Activated T-helper 1 cell treated with anti-CD3 and anti-CD28 coated beads, Interleukin-12 subunit alpha, Interleukin-12 subunit beta, Interleukin-2, Interleukin-4 antibody, amounts not matched to agents 30 ng/mL and 10 ng/mL and 1 ng/mL, durations not matched to agents 14 hours and 24 hours and 36 hours (primary cell): ENCODE results near the gene RAPGEF4. TPM values are rescaled to one million over a fixed set of nuclear protein-coding genes. Genes with fewer than 3 reads are reported as not detected.
A peak's percentile ranks its signal among the peaks of the same experiment; 100 is the strongest.

Experiments
- DNase-seq: peaks from one replicate; pipeline ENCODE4 v3.0.0; 2021; ENCODE audit warnings: low spot score
- H3K27ac Mint-ChIP-seq: one replicate; pipeline ENCODE4 v1.8.0; 2021; ENCODE audit warnings: mild to moderate bottlenecking, mixed read lengths
- H3K27me3 Mint-ChIP-seq: one replicate; pipeline ENCODE4 v1.8.0; 2022; ENCODE audit warnings: mild to moderate bottlenecking, moderate library complexity, mixed read lengths; ENCODE audit not compliant: insufficient read depth
- H3K36me3 Mint-ChIP-seq: one replicate; pipeline ENCODE4 v1.8.0; 2021; ENCODE audit warnings: low read depth, mixed read lengths
- H3K4me1 Mint-ChIP-seq: one replicate; pipeline ENCODE4 v1.8.0; 2021; ENCODE audit warnings: low read depth, mixed read lengths
- H3K4me3 Mint-ChIP-seq: one replicate; pipeline ENCODE4 v1.8.0; 2021; ENCODE audit warnings: mild to moderate bottlenecking, moderate library complexity, mixed read lengths
- H3K9me3 Mint-ChIP-seq: one replicate; pipeline ENCODE4 v1.8.0; 2021; ENCODE audit warnings: mixed read lengths
- intact Hi-C: fragments of 100-400 bp; cut with micrococcal nuclease; formaldehyde crosslinking; loops from one replicate; pipeline ENCODE4 v1.15.1; 2024
- total RNA-seq: library from RNA; stranded (reverse); gene quantifications from 2 replicates; pipeline ENCODE4 v1.2.3, GENCODE V29; 2022

RAPGEF4 gene
- total RNA-seq, 1 donor from 2014 or later, result 0.31 TPM

DNA sequence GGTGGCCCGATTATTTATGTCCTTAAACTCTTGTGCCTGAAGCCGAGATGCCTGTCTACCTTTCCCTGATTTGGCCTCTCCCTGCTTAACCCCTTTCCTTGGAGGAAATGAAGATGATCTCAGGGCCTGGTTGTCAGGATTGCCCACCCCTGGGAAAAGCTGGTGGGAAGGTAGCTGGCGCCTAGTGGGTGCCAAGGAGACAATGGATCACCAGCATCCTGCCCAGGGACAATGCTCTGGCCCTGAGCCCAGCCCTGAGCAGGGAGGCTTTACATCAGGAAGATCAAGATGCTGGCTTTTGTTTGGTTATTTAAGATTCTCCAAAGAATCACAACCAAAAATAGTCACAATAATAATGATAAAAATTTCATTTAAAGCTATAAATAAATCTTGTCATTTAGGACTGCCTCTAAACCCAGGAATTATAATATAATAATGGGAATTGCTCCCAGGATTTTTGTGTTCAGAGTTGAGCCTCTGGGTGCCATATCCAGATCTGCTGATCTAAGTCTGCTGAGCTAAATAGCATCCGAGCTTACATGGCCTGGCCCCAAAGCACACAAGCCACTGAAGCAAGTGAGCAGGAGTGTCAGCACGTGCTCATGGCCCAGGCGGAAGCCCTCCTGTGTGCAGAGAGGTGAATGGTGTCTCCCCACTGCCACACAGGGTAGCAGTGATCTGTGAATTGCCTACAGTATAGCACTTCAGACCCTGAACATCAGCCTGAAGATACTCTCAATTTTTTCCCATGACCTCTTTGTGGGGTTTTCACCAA is 282.2 kb downstream of the RAPGEF4 start:
- H3K4me3 Mint-ChIP-seq, result no peak overlapping the region
- H3K27ac Mint-ChIP-seq, result no peak overlapping the region
- no peaks in the 10 kb centered on the region for H3K36me3 Mint-ChIP-seq
- no peak for DNase-seq
- intact Hi-C loops, result no loop called here
- no peaks in the 10 kb centered on the region for H3K27me3 Mint-ChIP-seq
- no peaks in the 10 kb centered on the region for H3K9me3 Mint-ChIP-seq
- H3K4me1 Mint-ChIP-seq, result no peaks in the 10 kb centered on the region

DNA sequence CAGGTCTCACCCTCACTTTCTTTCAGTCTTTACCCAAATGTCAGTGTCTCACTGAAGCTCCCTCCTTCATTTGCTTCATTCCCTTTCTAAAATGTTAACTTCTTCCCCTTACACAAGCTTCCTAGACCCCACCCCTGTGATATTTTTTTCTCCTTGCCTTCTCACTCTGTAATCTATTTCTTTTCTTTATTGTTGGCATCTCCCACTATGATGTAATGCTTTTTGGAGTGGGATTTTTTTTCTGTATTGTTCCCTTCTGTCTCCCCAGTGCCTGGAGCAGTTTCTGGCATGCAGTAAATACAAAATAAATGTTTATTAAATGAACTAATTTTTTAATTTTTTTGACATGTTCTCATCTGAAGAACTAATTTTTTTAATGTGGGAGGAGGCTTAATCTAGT is 284.1 kb downstream of the RAPGEF4 start:
- intact Hi-C loops, result no loop called here
- H3K27ac Mint-ChIP-seq, result no peak overlapping the region
- H3K4me1 Mint-ChIP-seq, result no peaks in the 10 kb centered on the region
- no peaks in the 10 kb centered on the region for H3K27me3 Mint-ChIP-seq
- no peak overlapping the region for H3K4me3 Mint-ChIP-seq
- DNase-seq, result no peak
- no peaks in the 10 kb centered on the region for H3K36me3 Mint-ChIP-seq
- no peaks in the 10 kb centered on the region for H3K9me3 Mint-ChIP-seq

DNA sequence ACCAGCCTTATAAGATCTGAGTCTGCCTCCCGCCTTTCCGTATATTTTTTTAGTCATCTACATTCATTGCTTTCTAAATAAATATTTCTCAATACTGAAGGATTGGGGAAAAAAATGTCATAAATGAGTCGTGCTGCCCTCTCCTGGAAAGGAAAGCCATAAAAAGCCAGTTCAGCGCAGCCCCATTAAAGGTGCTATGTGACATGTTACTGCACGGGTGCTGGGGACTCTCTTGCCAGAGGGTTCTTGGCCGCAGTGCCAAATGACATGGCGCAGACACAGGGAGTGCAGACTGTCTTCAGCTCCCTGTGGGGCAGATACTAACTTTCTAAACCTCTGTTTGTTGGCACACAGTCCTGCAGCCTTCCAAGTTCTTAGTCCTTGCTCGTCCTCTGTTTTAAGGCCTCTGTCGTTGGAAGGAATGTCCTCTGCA is 286.3 kb downstream of the RAPGEF4 start:
- Mint-ChIP-seq H3K4me1 (no peaks in the 10 kb centered on the region), H3K36me3 (no peaks in the 10 kb centered on the region), H3K9me3 (no peaks in the 10 kb centered on the region), H3K27me3 (no peaks in the 10 kb centered on the region), H3K27ac (no peak overlapping the region), H3K4me3 (no peak overlapping the region)
- intact Hi-C loops, result no loop called here
- DNase-seq, result no peak

- no peak overlapping the region for H3K27ac Mint-ChIP-seq
- H3K4me1 Mint-ChIP-seq, result no peaks in the 10 kb centered on the region
- H3K27me3 Mint-ChIP-seq, result no peaks in the 10 kb centered on the region
- H3K4me3 Mint-ChIP-seq, result no peak overlapping the region
- H3K36me3 Mint-ChIP-seq, result no peaks in the 10 kb centered on the region
- intact Hi-C loops, result no loop called here
- H3K9me3 Mint-ChIP-seq, result no peaks in the 10 kb centered on the region
- DNase-seq, result no peak
These were observed 288.1 kb downstream of the RAPGEF4 start for GRCh38 chr2:173023718-173024117.

GRCh38 chr2:173026479-173026878 is 290.8 kb downstream of the RAPGEF4 start:
- Mint-ChIP-seq H3K9me3 (no peaks in the 10 kb centered on the region), H3K4me3 (no peak overlapping the region), H3K4me1 (no peaks in the 10 kb centered on the region), H3K27ac (no peak overlapping the region), H3K36me3 (no peaks in the 10 kb centered on the region), H3K27me3 (peaks cover 7% of the 10 kb centered on the region)
- DNase-seq, result no peak
- intact Hi-C loops, result loop anchor here (5.0 kb wide), 2 partner anchors 121 to 376 kb away; no protein-coding TSS in a partner anchor

- intact Hi-C loops, result loop anchor here (1.0 to 5.0 kb wide), 7 partner anchors 49 to 1314 kb away; no protein-coding TSS in a partner anchor
- no peak overlapping the region for H3K4me3 Mint-ChIP-seq
- peak; percentile 57 for DNase-seq
- no peak overlapping the region for H3K27ac Mint-ChIP-seq
- peaks cover 11% of the 10 kb centered on the region for H3K27me3 Mint-ChIP-seq
- no peaks in the 10 kb centered on the region for H3K9me3 Mint-ChIP-seq
- H3K36me3 Mint-ChIP-seq, result no peaks in the 10 kb centered on the region
- H3K4me1 Mint-ChIP-seq, result no peaks in the 10 kb centered on the region
These were observed 291.8 kb downstream of the RAPGEF4 start for GRCh38 chr2:173027181-173028128.

DNA sequence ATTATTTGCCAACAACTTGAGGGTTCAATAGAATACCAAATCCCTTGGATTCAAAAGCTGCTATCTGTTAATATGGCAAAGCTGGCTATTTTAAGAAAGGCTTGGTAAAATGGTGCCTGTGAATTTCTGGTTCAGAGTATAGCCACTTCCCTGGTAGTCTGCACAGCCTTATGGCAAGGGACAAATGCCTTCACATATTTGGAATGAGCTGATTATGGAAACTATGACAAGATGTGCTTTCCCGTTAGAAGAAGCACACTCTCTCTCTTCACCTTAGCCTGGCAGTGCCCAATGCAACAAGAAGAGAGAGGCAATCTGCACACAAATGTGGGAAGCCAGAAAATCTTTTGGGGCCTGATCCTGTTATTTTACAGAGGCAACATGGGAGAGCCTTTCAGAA is 292.5 kb downstream of the RAPGEF4 start:
- no peaks in the 10 kb centered on the region for H3K9me3 Mint-ChIP-seq

DNA sequence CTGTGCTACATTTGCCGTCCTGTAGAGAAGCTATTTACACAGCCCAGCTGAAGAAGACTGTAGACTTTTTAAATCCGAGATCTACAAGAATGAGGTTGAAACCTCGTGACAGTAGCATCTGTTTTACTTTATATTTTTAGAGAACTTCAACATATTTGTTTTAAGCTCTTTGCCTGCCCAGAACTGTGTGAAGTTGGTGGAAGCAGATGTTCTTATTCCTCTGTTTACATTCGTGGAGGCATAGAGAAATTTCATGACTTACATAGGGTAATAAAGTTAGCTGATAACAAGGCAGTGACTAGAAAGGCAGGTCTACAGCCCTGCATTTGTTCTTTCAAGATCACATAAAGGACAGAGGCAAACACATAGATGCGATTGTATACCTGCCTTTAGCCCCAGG is 293.0 kb downstream of the RAPGEF4 start:
- Mint-ChIP-seq H3K4me3 (no peak overlapping the region), H3K9me3 (no peaks in the 10 kb centered on the region), H3K36me3 (no peaks in the 10 kb centered on the region), H3K27me3 (peaks cover 15% of the 10 kb centered on the region), H3K4me1 (no peaks in the 10 kb centered on the region), H3K27ac (no peak overlapping the region)
- intact Hi-C loops, result loop anchor here (5.0 kb wide), 2 partner anchors 119 to 374 kb away; no protein-coding TSS in a partner anchor
- no peak for DNase-seq

More for the DNA sequence above, 292.5 kb downstream of the RAPGEF4 start:
- H3K27ac Mint-ChIP-seq, result no peak overlapping the region
- no peaks in the 10 kb centered on the region for H3K4me1 Mint-ChIP-seq
- H3K27me3 Mint-ChIP-seq, result peaks cover 14% of the 10 kb centered on the region
- intact Hi-C loops, result loop anchor here (5.0 kb wide), 2 partner anchors 119 to 374 kb away; no protein-coding TSS in a partner anchor
- H3K4me3 Mint-ChIP-seq, result no peak overlapping the region
- H3K36me3 Mint-ChIP-seq, result no peaks in the 10 kb centered on the region
- no peak for DNase-seq

DNA sequence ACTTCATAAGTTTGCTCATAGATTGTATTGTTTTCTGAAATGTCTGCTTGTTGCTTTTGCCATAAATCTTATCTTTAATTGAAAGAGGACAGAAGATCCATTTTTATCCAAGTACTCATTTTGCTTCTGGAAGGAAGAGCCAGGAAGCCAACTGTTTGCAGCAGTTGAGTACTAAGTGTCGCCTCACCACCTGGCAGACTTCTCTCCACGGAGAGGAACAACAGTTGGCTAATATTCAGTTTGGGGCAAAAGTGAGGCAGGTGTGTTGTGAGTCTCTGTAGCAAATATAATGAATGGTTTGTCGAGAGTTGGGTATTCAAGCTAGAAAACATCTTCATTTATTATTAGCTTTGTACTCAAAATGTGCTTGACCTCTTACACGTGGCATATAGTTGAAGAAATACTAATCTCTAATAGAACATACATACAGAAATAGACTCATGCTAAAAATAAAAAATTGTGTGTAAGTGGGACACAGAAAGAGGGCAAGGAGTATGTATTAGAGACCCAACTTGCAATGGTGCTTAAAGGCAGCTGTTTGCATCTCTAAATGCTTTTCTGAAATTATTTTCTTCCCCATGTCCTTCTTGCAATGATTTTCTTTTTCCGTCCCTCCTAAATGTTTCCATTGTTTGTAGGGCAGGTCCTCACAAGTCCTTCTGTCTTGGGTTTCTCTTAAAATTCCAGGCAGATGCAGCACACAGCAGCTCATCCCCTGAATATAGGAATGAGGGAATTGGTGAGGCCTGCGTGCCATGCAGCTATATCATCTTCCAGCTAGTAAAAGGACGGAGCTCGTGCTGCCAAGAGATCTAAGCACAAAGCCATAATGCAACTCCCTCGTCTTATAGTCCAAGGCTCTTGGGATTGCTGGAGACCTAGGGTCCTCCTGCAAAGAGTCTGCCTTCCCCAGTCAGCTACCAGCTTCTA is 295.2 kb downstream of the RAPGEF4 start:
- H3K9me3 Mint-ChIP-seq, result no peaks in the 10 kb centered on the region
- H3K27ac Mint-ChIP-seq, result no peak overlapping the region
- intact Hi-C loops, result no loop called here
- H3K4me3 Mint-ChIP-seq, result no peak overlapping the region
- peaks cover 15% of the 10 kb centered on the region for H3K27me3 Mint-ChIP-seq
- DNase-seq, result no peak
- no peaks in the 10 kb centered on the region for H3K4me1 Mint-ChIP-seq
- H3K36me3 Mint-ChIP-seq, result no peaks in the 10 kb centered on the region

DNA sequence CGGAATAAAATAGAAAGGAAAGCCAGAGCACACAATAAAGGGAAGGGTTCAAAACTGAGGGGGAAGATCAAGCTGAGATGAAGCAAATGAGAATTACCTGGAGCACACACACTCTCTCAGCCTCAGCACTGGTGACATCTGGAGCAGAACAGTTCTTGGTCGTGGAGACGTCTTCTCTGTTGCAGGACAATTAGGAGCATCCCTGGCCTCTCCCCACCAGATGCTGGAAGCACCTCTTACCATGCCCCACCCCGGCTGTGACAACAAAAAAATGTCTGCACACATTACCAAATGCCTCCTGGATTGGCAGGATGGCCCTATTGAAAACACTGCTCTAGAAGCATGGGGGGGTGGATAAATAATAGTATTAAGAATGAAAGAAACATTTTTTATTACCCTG is 296.4 kb downstream of the RAPGEF4 start:
- Mint-ChIP-seq H3K27me3 (peaks cover 15% of the 10 kb centered on the region), H3K36me3 (no peaks in the 10 kb centered on the region), H3K27ac (no peak overlapping the region), H3K4me1 (no peaks in the 10 kb centered on the region), H3K9me3 (no peaks in the 10 kb centered on the region), H3K4me3 (no peak overlapping the region)
- intact Hi-C loops, result no loop called here
- DNase-seq, result no peak

DNA sequence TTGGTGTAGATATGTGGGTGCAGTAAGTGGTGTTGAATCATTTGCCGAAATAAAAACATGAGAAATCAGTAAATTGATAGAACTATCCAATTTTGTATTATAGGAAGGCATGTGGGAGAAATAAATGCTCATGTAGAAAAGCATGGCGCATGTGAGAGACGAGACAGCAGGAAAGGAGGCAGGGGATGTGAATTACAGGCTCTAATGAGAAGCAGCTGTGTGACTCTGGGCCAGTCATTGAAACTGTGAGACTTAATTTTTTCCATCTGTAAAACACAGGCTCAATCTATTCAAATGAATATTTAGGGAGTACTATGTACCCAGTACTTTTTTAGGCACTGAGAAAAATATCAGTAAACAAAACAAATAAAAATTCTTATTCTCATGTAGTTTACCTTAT is 297.4 kb downstream of the RAPGEF4 start:
- intact Hi-C loops, result no loop called here

DNA sequence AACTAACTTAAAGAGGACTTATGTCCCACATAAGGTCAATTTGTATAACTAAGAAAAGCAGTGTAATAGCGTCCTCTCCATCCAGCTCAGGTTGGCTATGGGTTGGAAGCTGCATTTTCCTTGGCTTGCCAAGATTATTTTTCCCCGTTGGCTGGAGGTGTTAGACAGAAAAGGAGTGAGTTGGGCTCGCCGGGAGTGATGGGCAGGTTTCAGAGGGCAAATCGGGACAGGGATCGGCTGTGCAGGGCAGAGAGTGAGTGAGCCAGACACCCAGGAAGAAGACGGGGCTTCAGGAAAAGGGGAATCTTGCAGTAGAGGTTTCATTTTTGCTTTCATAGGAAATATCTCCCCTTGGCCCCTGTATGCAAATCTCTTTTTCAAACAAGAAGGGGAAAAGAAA is 298.5 kb downstream of the RAPGEF4 start:
- no peaks in the 10 kb centered on the region for H3K9me3 Mint-ChIP-seq
- H3K27ac Mint-ChIP-seq, result peak overlapping the region; percentile 1
- H3K36me3 Mint-ChIP-seq, result no peaks in the 10 kb centered on the region
- H3K4me1 Mint-ChIP-seq, result no peaks in the 10 kb centered on the region
- intact Hi-C loops, result no loop called here
- no peak overlapping the region for H3K4me3 Mint-ChIP-seq
- peaks cover 15% of the 10 kb centered on the region for H3K27me3 Mint-ChIP-seq
- no peak for DNase-seq

More for the DNA sequence above, 297.4 kb downstream of the RAPGEF4 start:
- H3K27me3 Mint-ChIP-seq, result peaks cover 15% of the 10 kb centered on the region
- no peak overlapping the region for H3K27ac Mint-ChIP-seq
- H3K36me3 Mint-ChIP-seq, result no peaks in the 10 kb centered on the region
- no peaks in the 10 kb centered on the region for H3K9me3 Mint-ChIP-seq
- no peak for DNase-seq
- no peaks in the 10 kb centered on the region for H3K4me1 Mint-ChIP-seq
- H3K4me3 Mint-ChIP-seq, result no peak overlapping the region
